K562 (cell line): Measurements from ENCODE around the gene UBE2D2. TPM values are rescaled to one million over a fixed set of nuclear protein-coding genes. Genes with fewer than 3 reads are reported as not detected.

Source experiments
- ATAC-seq: fragments of 200-7000 bp; cut with Tn5 transposase; 3 replicates; pipeline ENCODE4 v1.9.1; 2020; ENCODE audit warnings: moderate library complexity
- BruUV-seq: library from RNA; stranded (reverse); fragments of 400-500 nt; replicated peaks from 2 replicates; lab custom pipeline; 2021; lab: Mats Ljungman, UMichigan
- CTCF ChIA-PET: fragments of 300-600 bp; formaldehyde crosslinking; extraction: SDS; loops from one replicate; lab custom pipeline; 2021; ENCODE audit warnings: low intra/inter-chr PET ratio; lab: Yijun Ruan, JAX
- POLR2A ChIA-PET: fragments of 300-600, 350-650 bp; sonication (Branson Sonifier 250); formaldehyde crosslinking; extraction: SDS; loops from one replicate; lab custom pipeline; 2021; ENCODE audit warnings: antibody characterized with exemption, inconsistent platforms; lab: Yijun Ruan, JAX
- DNase-seq, 4 experiments: peaks; one replicate each; pipeline versions ENCODE4 v3.0.0 to v3.0.0-alpha.2; 2011 to 2018; ENCODE audit warnings: low spot score in 3 of 4, mixed read lengths in 3 of 4; ENCODE audit errors: extremely low read depth in 1 of 4
- FAIRE-seq: peaks from 2 replicates; lab custom pipeline; 2011; peaks lifted over from hg19 to GRCh38; lab: Jason Lieb, UNC
- H2AFZ ChIP-seq: 2 replicates; pipeline ENCODE4 v1.6.0; 2011; ENCODE audit warnings: low read depth, low read length, control low read depth, inconsistent platforms
- H3K27ac ChIP-seq: fragments of 200-600 bp; 3 replicates; pipeline ENCODE4 v1.8.0; 2011; ENCODE audit warnings: low read depth, mild to moderate bottlenecking, control low read depth, inconsistent platforms, low read length, moderate library complexity, mixed read lengths; ENCODE audit errors: extremely low read depth
- H3K27me3 ChIP-seq, 2 experiments: fragments of 300-600 bp in 1 of 2; 2 replicates in 1 of 2; 3 replicates in 1 of 2; pipeline versions ENCODE4 v1.6.0 to v1.8.0; 2011; ENCODE audit warnings: inconsistent platforms in 2 of 2, low read length in 2 of 2, mild to moderate bottlenecking in 1 of 2, mixed read lengths in 1 of 2, moderate library complexity in 1 of 2; ENCODE audit not compliant: control insufficient read depth in 2 of 2, insufficient read depth in 2 of 2
- H3K36me3 ChIP-seq: fragments of 300-600 bp; 3 replicates; pipeline ENCODE4 v1.8.0; 2011; ENCODE audit warnings: mild to moderate bottlenecking, low read length, inconsistent platforms; ENCODE audit not compliant: control insufficient read depth, insufficient read depth
- H3K4me1 ChIP-seq, 2 experiments: fragments of 200-600 bp in 1 of 2; replicated peaks in 1 of 2; 2 replicates in 1 of 2; 3 replicates in 1 of 2; pipeline versions ENCODE4 v1.5.1 to v1.8.0; 2011; ENCODE audit warnings: inconsistent platforms in 2 of 2, low read length in 2 of 2, mild to moderate bottlenecking in 1 of 2, mixed read lengths in 1 of 2, moderate library complexity in 1 of 2; ENCODE audit not compliant: control insufficient read depth in 2 of 2, insufficient read depth in 2 of 2
- H3K4me2 ChIP-seq: 2 replicates; pipeline ENCODE4 v1.6.1; 2011; ENCODE audit warnings: low read length, control low read depth, inconsistent platforms, mixed read lengths; ENCODE audit not compliant: insufficient read depth
- H3K4me3 ChIP-seq: fragments of 200-600 bp; sonication (generic), shearing (Covaris generic); 2 replicates; pipeline ENCODE4 v1.5.1; 2016; ENCODE audit warnings: control low read depth, inconsistent platforms
- H3K79me2 ChIP-seq: fragments of 200-600 bp; 3 replicates; pipeline ENCODE4 v1.8.0; 2011; ENCODE audit warnings: low read length, inconsistent platforms; ENCODE audit not compliant: control insufficient read depth, insufficient read depth
- H3K9ac ChIP-seq, 2 experiments: 2 replicates each; pipeline versions ENCODE4 v1.6.0 to v1.6.1; 2011; ENCODE audit warnings: low read depth in 2 of 2, low read length in 2 of 2, control low read depth in 1 of 2, inconsistent platforms in 1 of 2, mild to moderate bottlenecking in 1 of 2, mixed read lengths in 1 of 2; ENCODE audit not compliant: insufficient read depth in 1 of 2
- H3K9me1 ChIP-seq: one replicate; pipeline ENCODE4 v1.6.0; 2011; ENCODE audit warnings: inconsistent platforms, mild to moderate bottlenecking, low read length, moderate library complexity; ENCODE audit not compliant: control insufficient read depth, insufficient read depth
- H3K9me3 ChIP-seq: replicated peaks from 2 replicates; pipeline ENCODE4 v1.5.1; 2011; ENCODE audit warnings: low read depth, low read length, inconsistent platforms; ENCODE audit not compliant: control insufficient read depth, insufficient read depth
- H4K20me1 ChIP-seq: replicated peaks from 2 replicates; pipeline ENCODE4 v1.6.1; 2011; ENCODE audit warnings: low read length, inconsistent platforms, mixed read lengths; ENCODE audit not compliant: control insufficient read depth, insufficient read depth
- CTCF ChIP-seq, 3 experiments: IDR thresholded peaks in 2 of 3; conservative IDR thresholded peaks in 1 of 3; 2 replicates each; pipeline ENCODE4 v1.5.1; 2011 to 2012; ENCODE audit warnings: low read length in 3 of 3, mild to moderate bottlenecking in 3 of 3, control low read depth in 2 of 3, improper control_type of control experiment in 1 of 3, inconsistent platforms in 1 of 3, low read depth in 1 of 3, mixed read lengths in 1 of 3, moderate library complexity in 1 of 3; ENCODE audit not compliant: insufficient read depth in 2 of 3
- CXXC5 ChIP-seq: fragments of 250-450 bp; sonication (Bioruptor Pico); IDR thresholded peaks from 2 replicates; pipeline ENCODE4 v1.8.0; 2022; ENCODE audit warnings: inconsistent platforms, mild to moderate bottlenecking, moderate library complexity
- GATAD2B ChIP-seq: fragments of 450-650 bp; IDR thresholded peaks from 2 replicates; pipeline ENCODE4 v1.6.1; 2017; ENCODE audit warnings: mild to moderate bottlenecking, borderline replicate concordance
- MECOM ChIP-seq: fragments of 250-450 bp; sonication (Bioruptor Pico); IDR thresholded peaks from 2 replicates; pipeline ENCODE4 v1.8.0; 2022; ENCODE audit warnings: inconsistent platforms
- NCOR1 ChIP-seq: fragments of 450-650 bp; IDR thresholded peaks from 2 replicates; pipeline ENCODE4 v1.6.1; 2016; ENCODE audit warnings: mild to moderate bottlenecking, moderate library complexity
- NEUROD1 ChIP-seq: fragments of 150-350 bp; IDR thresholded peaks from 2 replicates; pipeline ENCODE4 v1.6.1; 2014; ENCODE audit warnings: borderline replicate concordance, low read length, low read depth; ENCODE audit not compliant: partially characterized antibody
- RERE ChIP-seq: sonication (generic); formaldehyde crosslinking; IDR thresholded peaks from 2 replicates; pipeline ENCODE4 v1.8.0; 2023; ENCODE audit warnings: missing genetic modification reagents, mild to moderate bottlenecking, borderline replicate concordance
- SMAD3 ChIP-seq: fragments of 450-650 bp; formaldehyde crosslinking; conservative IDR thresholded peaks from 2 replicates; pipeline ENCODE4 v1.4.0; 2020; ENCODE audit warnings: mild to moderate bottlenecking
- THAP7 ChIP-seq: fragments of 250-450 bp; sonication (Bioruptor Pico); IDR thresholded peaks from 2 replicates; pipeline ENCODE4 v1.5.0; 2021
- XRCC5 ChIP-seq: fragments of 200-400 bp; formaldehyde crosslinking; IDR thresholded peaks from 2 replicates; pipeline ENCODE4 v1.6.1; 2017; ENCODE audit warnings: low read depth, mild to moderate bottlenecking, low read length
- ZHX1 ChIP-seq: fragments of 150-350 bp; conservative IDR thresholded peaks from 2 replicates; pipeline ENCODE4 v1.6.1; 2014; ENCODE audit warnings: low read length
- WGBS: fragments of 100-300 bp; shearing (Covaris generic); methylation state at CpG from one replicate; pipeline ENCODE4 v1.1.6; 2016; ENCODE audit warnings: low coverage, mixed read lengths; ENCODE audit not compliant: insufficient coverage; ENCODE audit errors: missing lambda C conversion rate; 5-methylcytosine and 5-hydroxymethylcytosine counted together
- in situ Hi-C: fragments of 300-500 bp; cut with MboI; formaldehyde crosslinking; loops from 4 replicates; pipeline ENCODE4 v1.15.0; 2018; ENCODE audit warnings: inconsistent platforms, mixed read lengths
- intact Hi-C: fragments of 100-400 bp; cut with micrococcal nuclease; formaldehyde crosslinking; loops from 2 replicates; pipeline ENCODE4 v1.14.2; 2022
- polyA plus RNA-seq, 8 experiments: library from polyadenylated mRNA; depleted of rRNA in 4 of 8; stranded (reverse) in 5 of 8; unstranded in 3 of 8; fragments of >200 nt; fragmentation: Nextera tagmentation in 2 of 8; fragmentation: Illumina TruSeq in 1 of 8; extraction: Ambion mirVana in 2 of 8; extraction: Trizol in 1 of 8; gene quantifications; 2 replicates each; pipeline versions ENCODE4 v1.2.1 to v1.2.3, GENCODE V29; 2011 to 2014; ENCODE audit warnings: inconsistent platforms in 1 of 8, missing spikeins in 1 of 8
- total RNA-seq, 7 experiments: library from RNA; depleted of rRNA in 6 of 7; stranded (reverse); fragments of >200 nt in 6 of 7; fragmentation: Illumina TruSeq in 2 of 7; extraction: Trizol in 2 of 7; gene quantifications; 2 replicates each; pipeline versions ENCODE4 v1.2.1 to v1.2.3, GENCODE V29; 2011 to 2021; ENCODE audit warnings: low replicate concordance in 1 of 7

The UBE2D2 gene
- total and polyA plus RNA-seq, 9 of the 15 experiments (the other 6 are each of a cell fraction or from before 2014, with no cell fraction given), result 53.6 to 198 (median 122) TPM

- intact Hi-C loops (no loop called here), in situ Hi-C loops (no loop called here)
- Histone ChIP-seq H4K20me1 (no peaks in the 10 kb centered on the region), H3K4me2 (no peak overlapping the region), H3K36me3 (peaks cover 29% of the 10 kb centered on the region; the same call in 1 of the 3 replicates), H3K9me1 (no peaks in the 10 kb centered on the region), H3K9me3 (no peaks in the 10 kb centered on the region), H3K4me3 (no peak overlapping the region), H3K79me2 (peaks cover 88% of the 10 kb centered on the region), H3K27ac (no peak overlapping the region), H3K9ac (no peak overlapping the region), H3K27me3 (no peaks in the 10 kb centered on the region), H3K4me1 (peaks cover 2 to 4% of the 10 kb centered on the region in 2 experiments; a peak in 2 of 5 replicates), H2AFZ (no peak overlapping the region)
- 91% methylated on average over 1 of the region's 3 CpGs for WGBS
- CTCF ChIA-PET, result no interaction called here
- no TSS peak for BruUV-seq
- POLR2A ChIA-PET, result interaction anchor here (0.9 to 1.8 kb wide), 3 partner anchors 9 to 16 kb away, joined by 3 to 4 read pairs (median 4); no protein-coding TSS in a partner anchor
- ATAC-seq (no peak), FAIRE-seq (no peak), DNase-seq (no peak)
- TF ChIP-seq CXXC5 (CRISPR knock-in tag) (no peak), XRCC5 (no peak), THAP7 (CRISPR knock-in tag) (no peak), SMAD3 (CRISPR knock-in tag) (no peak), CTCF (IDR thresholded peaks at IDR 0.05 in 2 of 3, conservative IDR thresholded peaks at IDR 0.05 in 1 of 3; ENCODE audit: insufficient read depth in 2 of 3, low read depth in 1 of 3, low read length in 3 of 3) (no peak), RERE (CRISPR knock-in tag) (no peak), ZHX1 (no peak), NEUROD1 (no peak), MECOM (no peak), NCOR1 (no peak), GATAD2B (no peak)
These were observed 31.1 kb downstream of the UBE2D2 start for GRCh38 chr5:139592289-139592688.
